Measurements from ENCODE around the gene ACOT9.

- TF ChIP-seq CTCF (conservative IDR thresholded peaks at IDR 0.05), result no peak
- no peak for TF ChIP-seq ZFX (IDR thresholded peaks at IDR 0.05)
Observed at GRCh38 chrX:23664496-23664895, 78.6 kb downstream of the ACOT9 start.

Data from C4-2B (cell line).